Smooth muscle cell (in vitro differentiated cells): ENCODE data around the gene POLA2. TPM values are rescaled to one million over a fixed set of nuclear protein-coding genes. Genes with fewer than 3 reads are reported as not detected.

Experiments
- DNase-seq: peaks from one replicate; lab custom pipeline; 2025; ENCODE audit not compliant: unreplicated experiment; lab: John Stamatoyannopoulos, UW
- H2AFZ ChIP-seq: fragments of 200-600 bp; sonication (generic); 2 replicates; pipeline ENCODE4 v1.6.0; 2016; ENCODE audit warnings: antibody characterized with exemption, low read depth, mild to moderate bottlenecking
- H3F3A ChIP-seq: fragments of 200-600 bp; sonication (generic); 2 replicates; pipeline ENCODE4 v1.6.0; 2017; ENCODE audit warnings: antibody characterized with exemption, low read depth
- H3K27ac ChIP-seq: fragments of 200-600 bp; sonication (generic); 2 replicates; pipeline ENCODE4 v1.5.1; 2016; ENCODE audit warnings: low read depth, mild to moderate bottlenecking
- H3K27me3 ChIP-seq: fragments of 200-600 bp; sonication (generic); 2 replicates; pipeline ENCODE4 v1.6.1; 2016; ENCODE audit warnings: low read depth, mild to moderate bottlenecking
- H3K36me3 ChIP-seq: fragments of 200-600 bp; sonication (generic); 2 replicates; pipeline ENCODE4 v1.5.1; 2016; ENCODE audit warnings: low read depth
- H3K4me1 ChIP-seq: fragments of 200-600 bp; sonication (generic); 2 replicates; pipeline ENCODE4 v1.5.1; 2016; ENCODE audit warnings: low read depth
- H3K4me2 ChIP-seq: fragments of 200-600 bp; sonication (generic); 2 replicates; pipeline ENCODE4 v1.6.0; 2016; ENCODE audit warnings: mild to moderate bottlenecking
- H3K4me3 ChIP-seq: fragments of 200-600 bp; sonication (generic); 2 replicates; pipeline ENCODE4 v1.5.1; 2016; ENCODE audit warnings: mild to moderate bottlenecking
- H3K79me2 ChIP-seq: fragments of 200-600 bp; sonication (generic); 2 replicates; pipeline ENCODE4 v1.6.0; 2016; ENCODE audit warnings: low read depth, mild to moderate bottlenecking
- H3K9ac ChIP-seq: fragments of 200-600 bp; sonication (generic); 2 replicates; pipeline ENCODE4 v1.6.0; 2016; ENCODE audit warnings: low read depth
- H3K9me3 ChIP-seq: fragments of 200-600 bp; sonication (generic); replicated peaks from 2 replicates; pipeline ENCODE4 v1.5.1; 2016; ENCODE audit warnings: low read depth
- H4K20me1 ChIP-seq: fragments of 200-600 bp; sonication (generic); 2 replicates; pipeline ENCODE4 v1.6.0; 2016; ENCODE audit warnings: low read depth
- CTCF ChIP-seq: fragments of 200-600 bp; sonication (generic); IDR thresholded peaks from 2 replicates; pipeline ENCODE4 v1.5.1; 2017; ENCODE audit warnings: borderline replicate concordance, mild to moderate bottlenecking, antibody characterized with exemption; ENCODE audit not compliant: insufficient read depth, poor library complexity, severe bottlenecking
- WGBS: methylation state at CpG from one replicate; pipeline ENCODE4 v1.1.7; 2016; ENCODE audit warnings: low lambda C conversion rate; 5-methylcytosine and 5-hydroxymethylcytosine counted together
- polyA plus RNA-seq: library from polyadenylated mRNA; unstranded; fragments of >200 nt; fragmentation: Nextera tagmentation; extraction: Ambion mirVana; gene quantifications from 2 replicates; pipeline ENCODE4 v1.2.1, GENCODE V29; 2016
- total RNA-seq: library from RNA; depleted of rRNA; stranded (reverse); fragments of >200 nt; gene quantifications from 2 replicates; pipeline ENCODE4 v1.2.3, GENCODE V29; 2014

POLA2 gene, protein sequence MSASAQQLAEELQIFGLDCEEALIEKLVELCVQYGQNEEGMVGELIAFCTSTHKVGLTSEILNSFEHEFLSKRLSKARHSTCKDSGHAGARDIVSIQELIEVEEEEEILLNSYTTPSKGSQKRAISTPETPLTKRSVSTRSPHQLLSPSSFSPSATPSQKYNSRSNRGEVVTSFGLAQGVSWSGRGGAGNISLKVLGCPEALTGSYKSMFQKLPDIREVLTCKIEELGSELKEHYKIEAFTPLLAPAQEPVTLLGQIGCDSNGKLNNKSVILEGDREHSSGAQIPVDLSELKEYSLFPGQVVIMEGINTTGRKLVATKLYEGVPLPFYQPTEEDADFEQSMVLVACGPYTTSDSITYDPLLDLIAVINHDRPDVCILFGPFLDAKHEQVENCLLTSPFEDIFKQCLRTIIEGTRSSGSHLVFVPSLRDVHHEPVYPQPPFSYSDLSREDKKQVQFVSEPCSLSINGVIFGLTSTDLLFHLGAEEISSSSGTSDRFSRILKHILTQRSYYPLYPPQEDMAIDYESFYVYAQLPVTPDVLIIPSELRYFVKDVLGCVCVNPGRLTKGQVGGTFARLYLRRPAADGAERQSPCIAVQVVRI
- total RNA-seq (2.5 and 4.4 TPM in 2 replicates), polyA plus RNA-seq (8.4 and 9.2 TPM in 2 replicates)

- no peaks in the 10 kb centered on the region for H3K27me3 ChIP-seq
- DNase-seq, result peak; percentile 89
- peak within 1 kb of the TSS; percentile 74 for H3K4me3 ChIP-seq
- H3K36me3 ChIP-seq, result no peaks in the 10 kb centered on the region
- no peaks in the 10 kb centered on the region for H3F3A ChIP-seq
- peak within 1 kb of the TSS; percentile 58 for H3K27ac ChIP-seq
- H3K9ac ChIP-seq, result peak within 1 kb of the TSS; percentile 77
- no peaks in the 10 kb centered on the region for H3K9me3 ChIP-seq
- peaks cover 8% of the 10 kb centered on the region for H3K4me1 ChIP-seq
- no peaks in the 10 kb centered on the region for H4K20me1 ChIP-seq
- peak within 1 kb of the TSS; percentile 93 for H2AFZ ChIP-seq
- TF ChIP-seq CTCF, result no peak
- under 1% methylated on average over 66 of the region's 66 CpGs for WGBS
- H3K4me2 ChIP-seq, result peak within 1 kb of the TSS; percentile 91
- peaks cover 23% of the 10 kb centered on the region for H3K79me2 ChIP-seq
These were observed at the start of gene POLA2 for GRCh38 chr11:65261591-65262380. POLA2 (plus strand) TSS chr11:65261962; CDS start chr11:65262293, 331 bp downstream.

GRCh38 chr11:65212226-65212801, 49.4 kb upstream of the POLA2 start:
- H3K4me2 ChIP-seq, result no peak overlapping the region
- H3K4me1 ChIP-seq, result no peaks in the 10 kb centered on the region
- H4K20me1 ChIP-seq, result no peaks in the 10 kb centered on the region
- H3K9ac ChIP-seq, result no peak overlapping the region
- no peaks in the 10 kb centered on the region for H3K9me3 ChIP-seq
- H3K79me2 ChIP-seq, result no peaks in the 10 kb centered on the region
- H3K4me3 ChIP-seq, result no peak overlapping the region
- no peaks in the 10 kb centered on the region for H3K27me3 ChIP-seq
- H2AFZ ChIP-seq, result no peak overlapping the region
- H3K27ac ChIP-seq, result no peak overlapping the region
- H3K36me3 ChIP-seq, result no peaks in the 10 kb centered on the region
- 92% methylated on average over 13 of the region's 13 CpGs for WGBS
- TF ChIP-seq CTCF, result no peak
- H3F3A ChIP-seq, result no peaks in the 10 kb centered on the region
- DNase-seq, result no peak

GRCh38 chr11:65213322-65214211, 48.2 kb upstream of the POLA2 start:
- WGBS, result 80% methylated on average over 23 of the region's 26 CpGs
- Histone ChIP-seq H4K20me1 (no peaks in the 10 kb centered on the region), H3K4me2 (no peak overlapping the region), H3K4me3 (no peak overlapping the region), H2AFZ (no peak overlapping the region), H3K9ac (no peak overlapping the region), H3F3A (no peaks in the 10 kb centered on the region), H3K36me3 (no peaks in the 10 kb centered on the region), H3K79me2 (no peaks in the 10 kb centered on the region), H3K27ac (no peak overlapping the region), H3K9me3 (no peaks in the 10 kb centered on the region), H3K27me3 (no peaks in the 10 kb centered on the region), H3K4me1 (no peaks in the 10 kb centered on the region)
- no peak for TF ChIP-seq CTCF
- no peak for DNase-seq
